ENCODE data around the gene MIGA1. TPM values are rescaled to one million over a fixed set of nuclear protein-coding genes. Genes with fewer than 3 reads are reported as not detected.

Gene MIGA1
- total and polyA plus RNA-seq, 2 of the 13 experiments (the other 11 are each of a cell fraction or from before 2014, with no cell fraction given): 3.8 to 6.6 TPM

DNA sequence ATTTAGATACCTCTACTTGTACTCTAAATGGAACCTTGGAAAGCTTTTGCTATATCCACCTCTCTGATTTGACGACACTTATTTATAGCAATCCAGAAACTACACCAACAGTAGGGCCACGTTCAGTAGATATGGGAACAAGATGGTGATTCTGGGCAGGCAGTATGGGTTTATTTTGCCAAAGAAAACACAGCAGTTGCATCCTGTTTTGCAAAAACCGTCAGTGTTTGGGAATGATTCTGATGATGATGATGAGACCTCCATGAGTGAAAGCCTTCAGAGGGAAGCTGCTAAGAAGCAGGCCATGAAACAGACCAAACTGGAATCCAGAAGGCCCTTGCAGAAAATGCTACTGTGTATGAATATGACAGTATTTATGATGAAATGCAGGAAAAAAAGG is 67.5 kb downstream of the MIGA1 start (continued):
- TF ChIP-seq, protein P1, sequence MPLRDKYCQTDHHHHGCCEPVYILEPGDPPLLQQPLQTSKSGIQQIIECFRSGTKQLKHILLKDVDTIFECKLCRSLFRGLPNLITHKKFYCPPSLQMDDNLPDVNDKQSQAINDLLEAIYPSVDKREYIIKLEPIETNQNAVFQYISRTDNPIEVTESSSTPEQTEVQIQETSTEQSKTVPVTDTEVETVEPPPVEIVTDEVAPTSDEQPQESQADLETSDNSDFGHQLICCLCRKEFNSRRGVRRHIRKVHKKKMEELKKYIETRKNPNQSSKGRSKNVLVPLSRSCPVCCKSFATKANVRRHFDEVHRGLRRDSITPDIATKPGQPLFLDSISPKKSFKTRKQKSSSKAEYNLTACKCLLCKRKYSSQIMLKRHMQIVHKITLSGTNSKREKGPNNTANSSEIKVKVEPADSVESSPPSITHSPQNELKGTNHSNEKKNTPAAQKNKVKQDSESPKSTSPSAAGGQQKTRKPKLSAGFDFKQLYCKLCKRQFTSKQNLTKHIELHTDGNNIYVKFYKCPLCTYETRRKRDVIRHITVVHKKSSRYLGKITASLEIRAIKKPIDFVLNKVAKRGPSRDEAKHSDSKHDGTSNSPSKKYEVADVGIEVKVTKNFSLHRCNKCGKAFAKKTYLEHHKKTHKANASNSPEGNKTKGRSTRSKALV (CRISPR knock-in tag; IDR thresholded peaks at IDR 0.05): no peak
- no peak for TF ChIP-seq ZNF274 (CRISPR knock-in tag; IDR thresholded peaks at IDR 0.05)
- TF ChIP-seq, protein P2, sequence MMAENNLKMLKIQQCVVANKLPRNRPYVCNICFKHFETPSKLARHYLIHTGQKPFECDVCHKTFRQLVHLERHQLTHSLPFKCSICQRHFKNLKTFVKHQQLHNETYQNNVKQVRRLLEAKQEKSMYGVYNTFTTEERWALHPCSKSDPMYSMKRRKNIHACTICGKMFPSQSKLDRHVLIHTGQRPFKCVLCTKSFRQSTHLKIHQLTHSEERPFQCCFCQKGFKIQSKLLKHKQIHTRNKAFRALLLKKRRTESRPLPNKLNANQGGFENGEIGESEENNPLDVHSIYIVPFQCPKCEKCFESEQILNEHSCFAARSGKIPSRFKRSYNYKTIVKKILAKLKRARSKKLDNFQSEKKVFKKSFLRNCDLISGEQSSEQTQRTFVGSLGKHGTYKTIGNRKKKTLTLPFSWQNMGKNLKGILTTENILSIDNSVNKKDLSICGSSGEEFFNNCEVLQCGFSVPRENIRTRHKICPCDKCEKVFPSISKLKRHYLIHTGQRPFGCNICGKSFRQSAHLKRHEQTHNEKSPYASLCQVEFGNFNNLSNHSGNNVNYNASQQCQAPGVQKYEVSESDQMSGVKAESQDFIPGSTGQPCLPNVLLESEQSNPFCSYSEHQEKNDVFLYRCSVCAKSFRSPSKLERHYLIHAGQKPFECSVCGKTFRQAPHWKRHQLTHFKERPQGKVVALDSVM (CRISPR knock-in tag; IDR thresholded peaks at IDR 0.05): no peak
- TF ChIP-seq ZNF136 (CRISPR knock-in tag; IDR thresholded peaks at IDR 0.05; ENCODE audit: low read depth): no peak
- no peak for TF ChIP-seq ZNF383 (CRISPR knock-in tag; IDR thresholded peaks at IDR 0.05; ENCODE audit: borderline replicate concordance)

DNA sequence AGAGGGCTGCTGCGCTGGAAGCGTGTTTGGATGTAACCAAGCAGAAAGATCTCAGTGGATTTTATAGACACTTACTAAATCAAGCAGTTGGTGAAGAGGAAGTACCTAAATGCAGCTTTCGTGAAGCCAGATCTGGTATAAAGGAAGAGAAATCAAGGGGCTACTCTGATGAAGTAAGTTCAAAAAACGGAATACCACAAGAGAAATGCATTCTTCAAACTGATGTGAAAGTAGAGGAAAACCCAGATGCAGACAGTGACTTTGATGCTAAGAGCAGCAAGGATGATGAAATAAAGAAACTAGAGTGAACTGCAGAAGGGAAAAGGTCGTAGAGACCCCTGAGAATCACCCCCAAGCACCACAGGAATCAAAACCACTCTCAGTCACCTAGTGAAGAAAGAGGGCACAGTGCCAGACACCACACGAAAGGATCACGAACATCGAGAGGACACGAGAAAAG is 68.2 kb downstream of the MIGA1 start:
- Histone ChIP-seq H3K79me2 (ENCODE audit: insufficient read depth, low read length) (no peaks in the 10 kb centered on the region), H3K9ac (ENCODE audit: insufficient read depth, low read depth, low read length) (no peak overlapping the region), H3K4me3 (replicated peaks in 1 of 3; ENCODE audit: insufficient read depth in 1 of 3, low read depth in 2 of 3, low read length in 3 of 3) (no peak overlapping the region), H3K27me3 (ENCODE audit: control insufficient read depth in 1 of 2, insufficient read depth in 2 of 2, low read length in 2 of 2) (no peaks in the 10 kb centered on the region), H3K4me1 (ENCODE audit: insufficient read depth, low read length) (no peaks in the 10 kb centered on the region), H4K20me1 (ENCODE audit: insufficient read depth, low read length) (no peaks in the 10 kb centered on the region), H3K36me3 (replicated peaks in 1 of 2; ENCODE audit: control insufficient read depth in 1 of 2, insufficient read depth in 2 of 2, low read length in 2 of 2) (no peaks in the 10 kb centered on the region; a peak in 1 of 5 replicates), H2AFZ (ENCODE audit: low read length) (no peak overlapping the region), H3K9me3 (ENCODE audit: low read length) (no peaks in the 10 kb centered on the region), H3K4me2 (ENCODE audit: low read depth, low read length) (no peak overlapping the region), H3K27ac (ENCODE audit: extremely low read length, insufficient read depth, low read length) (no peak overlapping the region)
- FAIRE-seq: no peak
- WGBS (ENCODE audit: low lambda C conversion rate): 86% methylated on average over 9 of the region's 9 CpGs
- BruUV-seq (replicated peaks): no TSS peak
- intact Hi-C loops (cut with micrococcal nuclease; ENCODE audit: unreplicated experiment): no loop called here
- no peak for ATAC-seq
- CTCF ChIA-PET (ENCODE audit: low intra/inter-chr PET ratio, low total read pairs): no interaction called here
- in situ Hi-C loops (cut with HindIII; ENCODE audit: extremely low pct_ligation_motif_present, low pct_unique_long_range_greater_than_20kb): loop anchor here (10.0 kb wide), 1 partner anchor 63 kb away; no protein-coding TSS in a partner anchor
- POLR2A ChIA-PET: no interaction called here
- TF ChIP-seq IRX3 (CRISPR knock-in tag; IDR thresholded peaks at IDR 0.05; ENCODE audit: borderline replicate concordance, low read depth) (no peak), ZBTB7A (CRISPR knock-in tag; IDR thresholded peaks at IDR 0.05) (no peak), ZNF788 (CRISPR knock-in tag; IDR thresholded peaks at IDR 0.05; ENCODE audit: borderline replicate concordance) (no peak), ZNF274 (CRISPR knock-in tag; IDR thresholded peaks at IDR 0.05) (no peak), MEF2D (CRISPR knock-in tag; IDR thresholded peaks at IDR 0.05) (no peak)
- TF ChIP-seq, protein P3, sequence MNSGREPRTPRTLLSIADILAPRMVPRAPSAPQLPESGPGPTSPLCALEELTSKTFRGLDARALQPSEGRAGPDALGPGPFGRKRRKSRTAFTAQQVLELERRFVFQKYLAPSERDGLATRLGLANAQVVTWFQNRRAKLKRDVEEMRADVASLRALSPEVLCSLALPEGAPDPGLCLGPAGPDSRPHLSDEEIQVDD (CRISPR knock-in tag; IDR thresholded peaks at IDR 0.05; ENCODE audit: borderline replicate concordance): no peak
- DNase-seq (ENCODE audit: low spot score): no peak

Measured in HepG2 (cell line).